H1 (cell line): ENCODE results near the gene EXOC1L. TPM values are rescaled to one million over a fixed set of nuclear protein-coding genes. Genes with fewer than 3 reads are reported as not detected.

Source experiments
- EP300 ChIP-seq, 2 experiments: IDR thresholded peaks; 1 replicate in 1 of 2; 2 replicates in 1 of 2; pipeline ENCODE4 v1.6.1; 2011 to 2012; ENCODE audit warnings: low read depth in 2 of 2, low read length in 2 of 2, mild to moderate bottlenecking in 2 of 2, borderline replicate concordance in 1 of 2, inconsistent platforms in 1 of 2, moderate library complexity in 1 of 2
- POU5F1 ChIP-seq: IDR thresholded peaks from 2 replicates; pipeline ENCODE4 v1.6.1; 2011; ENCODE audit warnings: low read depth, mild to moderate bottlenecking, low read length, moderate library complexity
- polyA plus RNA-seq, 7 experiments: library from polyadenylated mRNA; depleted of rRNA in 3 of 7; stranded (reverse) in 5 of 7; unstranded in 2 of 7; fragments of >200 nt in 5 of 7; fragments of 200-250 nt in 2 of 7; gene quantifications; 1 replicate in 5 of 7; 2 replicates in 1 of 7; 4 replicates in 1 of 7; pipeline versions ENCODE4 v1.2.1 to v1.2.3, GENCODE V29; 2011 to 2013; ENCODE audit warnings: missing spikeins in 2 of 7, mixed read lengths in 2 of 7
- total RNA-seq: library from RNA; stranded (reverse); fragmentation: NEBNext Ultra II Directional; extraction: Animal tissue kit (Norgen Biotek cat#: 25700); gene quantifications from 2 replicates; pipeline ENCODE4 v1.2.1, GENCODE V29; 2021

Gene EXOC1L
- total and polyA plus RNA-seq, 2 of the 8 experiments (the other 6 are each of a cell fraction or from before 2014, with no cell fraction given) = 0.08 TPM; not detected in 1

GRCh38 chr4:55853484-55854046 is 34.0 kb downstream of the EXOC1L start, which contains the start of gene EXOC1 (continued):
- TF ChIP-seq EP300 (IDR thresholded peaks at IDR 0.05; ENCODE audit: borderline replicate concordance in 1 of 2, low read depth in 2 of 2, low read length in 2 of 2) = no peak
- TF ChIP-seq POU5F1 = no peak
